Superior temporal gyrus (tissue), 1 donor: ENCODE results near the gene RTN1.
A peak's percentile ranks its signal among the peaks of the same experiment; 100 is the strongest.

ENCODE experiments used
- DNase-seq: peaks from one replicate; pipeline ENCODE4 v3.0.0-alpha.2; 2016; ENCODE audit errors: extremely low spot score

The RTN1 gene

DNA sequence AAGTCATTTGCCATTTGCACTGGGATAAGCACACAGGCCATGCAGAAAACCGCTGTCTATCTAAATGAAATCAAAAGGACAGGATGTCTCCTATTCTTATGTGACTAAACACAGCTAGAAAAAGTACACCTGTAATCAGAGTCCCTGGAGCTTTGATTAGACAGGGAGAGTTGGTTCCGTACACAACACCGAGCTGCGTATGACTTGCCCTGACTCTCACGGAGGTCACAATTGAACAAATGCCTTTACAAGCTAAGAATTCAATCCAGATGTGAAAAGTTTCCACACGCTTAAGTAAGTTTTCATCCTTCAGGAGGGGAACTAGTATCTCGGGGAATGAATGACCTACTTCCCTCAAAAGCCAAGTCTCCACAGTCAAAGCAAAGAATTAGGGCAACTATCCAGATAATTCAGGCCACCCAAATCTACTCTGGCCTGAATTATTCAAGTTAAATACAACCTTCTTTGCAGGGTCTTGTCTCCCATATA, 67.5 kb downstream of the RTN1 start:
- DNase-seq: no peak

DNA sequence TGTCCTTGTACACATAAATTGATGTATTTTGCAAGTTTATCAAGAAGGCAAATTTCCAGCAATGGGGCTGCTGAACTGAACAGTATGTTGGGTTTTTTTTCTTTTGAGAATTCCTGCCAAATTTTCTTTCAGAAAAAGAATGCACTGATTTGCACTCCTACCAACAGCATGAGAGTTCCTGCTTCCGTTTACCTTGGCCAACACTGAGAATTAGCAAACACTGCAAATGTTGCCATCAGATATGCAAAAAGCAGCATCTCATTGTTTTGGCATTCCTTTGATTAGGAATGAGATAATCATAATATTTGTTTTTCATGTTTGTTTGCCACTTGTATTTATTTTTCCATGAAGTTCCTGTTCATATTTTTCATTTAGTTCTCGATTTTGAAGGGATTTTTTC, 82.4 kb downstream of the RTN1 start:
- DNase-seq: no peak

GRCh38 chr14:59787045-59787674, 83.4 kb downstream of the RTN1 start:
- no peak for DNase-seq

DNA sequence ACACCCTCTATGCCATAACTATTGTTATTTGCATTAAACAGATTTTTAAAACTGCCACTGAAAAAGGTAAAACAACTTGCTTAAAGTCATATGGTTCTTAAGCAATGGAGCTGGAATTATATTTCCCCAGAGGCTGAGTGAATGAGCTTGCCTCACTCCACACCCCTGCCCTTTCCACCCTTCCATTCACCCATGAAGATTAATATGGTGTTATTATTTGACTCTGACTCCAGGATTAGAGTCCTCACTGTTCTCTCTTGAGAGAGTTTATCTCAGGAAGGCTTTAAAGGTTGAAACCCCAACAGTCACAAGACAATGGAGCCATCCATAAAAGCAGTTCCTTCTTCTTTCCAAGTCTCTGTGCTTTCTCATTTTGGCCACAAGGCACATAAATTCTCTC, 84.9 kb downstream of the RTN1 start:
- DNase-seq: no peak

GRCh38 chr14:59782760-59783159, 87.8 kb downstream of the RTN1 start:
- no peak for DNase-seq

DNA sequence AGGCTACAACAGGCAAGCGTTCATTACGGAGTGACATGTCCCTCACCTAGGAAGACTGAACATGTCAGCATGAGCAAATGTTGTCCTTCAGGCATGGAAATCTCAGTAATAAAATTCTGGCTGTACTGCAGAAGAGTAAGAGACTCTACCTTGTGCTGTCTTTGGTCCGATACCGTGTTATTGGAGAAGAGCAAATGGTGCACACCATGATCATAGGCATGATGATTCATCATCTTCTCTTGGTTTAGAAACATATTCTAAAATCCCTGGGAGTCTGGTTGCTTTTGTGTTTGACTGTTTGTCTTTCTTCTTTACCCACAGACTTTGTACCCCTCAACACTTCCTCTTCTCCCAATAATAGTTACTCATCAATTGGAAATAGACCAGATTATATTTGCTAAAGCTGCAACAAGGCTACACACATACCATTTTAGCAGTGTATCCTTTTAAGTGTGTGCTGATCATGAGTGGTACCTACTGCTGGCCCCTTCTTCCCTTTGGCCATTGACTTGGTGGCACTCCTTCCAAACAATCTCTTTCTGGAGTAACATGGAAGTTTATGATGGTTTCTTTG, 93.5 kb downstream of the RTN1 start:
- no peak for DNase-seq

DNA sequence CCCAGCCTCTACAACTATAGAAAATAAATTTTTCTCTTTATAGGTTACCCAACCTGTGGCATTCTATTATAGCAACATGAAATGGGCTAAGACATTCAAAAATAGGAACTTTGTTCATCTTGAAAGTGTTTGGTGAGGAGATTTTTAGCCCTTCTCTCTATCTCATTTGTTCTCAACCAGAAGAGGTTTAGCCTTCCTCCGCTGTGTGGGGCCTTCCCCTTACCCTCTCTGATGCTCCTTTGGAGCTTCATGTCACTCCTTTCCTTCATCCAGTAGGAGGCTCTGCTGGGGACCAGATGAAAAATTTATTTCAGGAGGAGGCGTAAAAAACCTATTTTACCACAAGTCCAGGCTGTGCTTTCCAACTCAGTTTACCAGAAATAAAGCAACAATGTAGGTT, 94.1 kb downstream of the RTN1 start:
- DNase-seq: no peak

GRCh38 chr14:59772233-59772632, 98.3 kb downstream of the RTN1 start:
- DNase-seq: no peak

GRCh38 chr14:59771577-59771976, 99.0 kb downstream of the RTN1 start:
- no peak for DNase-seq

- no peak for DNase-seq
Measured at GRCh38 chr14:59769586-59769985, 101.0 kb downstream of the RTN1 start.

DNA sequence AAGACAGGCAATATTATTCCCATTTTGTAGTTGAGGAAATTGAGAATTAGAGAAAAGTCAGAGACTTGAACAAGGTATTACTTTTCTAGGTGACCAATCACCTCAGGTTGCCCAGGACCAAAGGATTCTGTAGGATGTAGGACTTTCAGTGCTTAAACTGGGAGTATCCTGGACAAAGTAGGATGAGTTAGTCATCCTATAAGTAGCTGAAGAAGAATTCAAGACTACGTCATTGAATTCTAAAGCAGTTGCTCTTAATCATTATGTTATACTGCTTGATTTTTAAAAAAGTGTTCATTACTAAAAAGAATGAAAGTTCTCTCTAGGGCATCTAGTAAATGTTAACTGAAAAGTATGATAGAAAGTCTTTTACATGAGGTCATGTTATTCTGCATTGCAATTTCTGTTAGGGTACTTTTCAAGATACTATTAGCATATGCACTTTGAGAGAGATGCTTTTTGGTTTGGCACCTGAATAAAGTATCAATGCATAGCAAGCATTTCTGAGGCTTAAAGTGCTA, 101.7 kb downstream of the RTN1 start:
- DNase-seq: no peak

DNA sequence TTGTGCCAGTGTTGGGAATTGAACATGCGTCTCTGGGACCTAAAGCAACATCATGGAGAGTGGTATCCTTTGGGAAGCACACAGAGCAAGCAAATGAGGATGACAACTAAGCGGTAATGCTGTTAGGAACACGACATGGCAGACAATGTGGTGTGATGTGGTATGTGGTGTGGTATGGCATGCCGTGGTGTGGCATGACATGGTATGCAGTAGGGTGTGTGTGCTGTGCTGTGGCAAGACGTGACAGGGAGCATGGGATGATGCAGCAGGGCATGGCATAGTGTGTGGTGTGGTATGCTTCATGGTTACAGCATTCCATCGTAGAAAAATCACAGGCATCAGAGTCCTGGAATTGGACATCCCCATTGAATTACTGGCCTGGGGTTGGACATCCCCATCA, 108.7 kb downstream of the RTN1 start:
- DNase-seq: no peak

- no peak for DNase-seq
Measured at GRCh38 chr14:59755409-59756135, 115.0 kb downstream of the RTN1 start.

GRCh38 chr14:59754256-59754655, 116.3 kb downstream of the RTN1 start:
- no peak for DNase-seq

- DNase-seq: no peak
Measured at GRCh38 chr14:59753512-59753911, 117.1 kb downstream of the RTN1 start.

DNA sequence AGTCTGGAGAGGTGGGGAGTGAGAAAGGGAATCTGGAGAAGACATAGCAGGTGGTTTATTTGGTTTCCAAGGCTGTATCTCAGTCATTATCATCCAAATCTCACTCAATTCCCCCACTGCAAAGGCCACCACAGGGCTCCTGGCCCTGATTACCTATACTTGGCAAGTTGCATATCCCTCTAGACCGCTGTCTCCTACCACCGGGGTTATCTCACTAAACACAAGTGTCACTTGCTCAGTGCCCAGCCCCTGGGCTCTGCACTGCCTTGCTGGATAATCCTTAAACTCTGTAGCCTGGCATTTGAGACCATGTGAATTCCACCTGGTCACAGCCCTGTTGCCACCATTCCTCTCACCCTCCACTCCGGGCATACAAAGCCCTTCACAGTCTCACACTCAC, 119.0 kb downstream of the RTN1 start:
- DNase-seq: no peak

GRCh38 chr14:59739794-59740193, 130.8 kb downstream of the RTN1 start:
- DNase-seq: no peak

GRCh38 chr14:59728304-59728703, 142.3 kb downstream of the RTN1 start:
- no peak for DNase-seq

- no peak for DNase-seq
Measured at GRCh38 chr14:59727073-59727661, 143.4 kb downstream of the RTN1 start.

GRCh38 chr14:59711080-59711479, 159.5 kb downstream of the RTN1 start:
- DNase-seq: no peak

GRCh38 chr14:59707778-59708561, 162.6 kb downstream of the RTN1 start:
- peak; percentile 81 for DNase-seq

DNA sequence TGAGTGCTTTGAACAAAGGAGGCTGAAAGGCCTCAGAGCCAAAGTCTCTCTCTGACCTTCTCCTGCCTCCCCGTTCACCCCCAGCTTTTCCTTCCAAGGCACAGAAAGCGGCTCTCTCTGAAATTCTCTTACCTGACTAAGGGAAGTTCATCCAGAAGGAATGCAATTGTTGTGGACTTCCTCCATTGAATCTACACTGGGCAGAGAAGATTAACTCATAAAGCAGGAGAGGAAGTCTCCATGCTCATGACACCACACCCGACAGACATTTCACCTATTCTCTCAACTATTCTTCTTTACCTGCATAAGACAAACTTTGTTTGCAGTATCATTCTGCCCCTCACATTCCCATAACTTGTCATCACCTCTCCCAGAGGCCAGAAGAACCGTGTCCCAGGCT, 164.7 kb downstream of the RTN1 start:
- no peak for DNase-seq
